Neural progenitor cell (in vitro differentiated cells): ENCODE measurements around the gene GMDS. TPM values are rescaled to one million over a fixed set of nuclear protein-coding genes. Genes with fewer than 3 reads are reported as not detected.

Experiments
- DNase-seq: peaks from one replicate; pipeline ENCODE4 v3.0.0-alpha.2; 2016; ENCODE audit warnings: low spot score
- H2AFZ ChIP-seq: fragments of 200-600 bp; sonication (generic); replicated peaks from 2 replicates; pipeline ENCODE4 v1.6.1; 2016; ENCODE audit warnings: antibody characterized with exemption
- H3F3A ChIP-seq: fragments of 200-600 bp; sonication (generic); 2 replicates; pipeline ENCODE4 v1.6.1; 2016; ENCODE audit warnings: antibody characterized with exemption, low read depth
- H3K27ac ChIP-seq: fragments of 200-600 bp; sonication (generic); 2 replicates; pipeline ENCODE4 v1.5.1; 2016; ENCODE audit warnings: mild to moderate bottlenecking
- H3K27me3 ChIP-seq: fragments of 200-600 bp; sonication (generic); 2 replicates; pipeline ENCODE4 v1.6.1; 2016; ENCODE audit warnings: mild to moderate bottlenecking, moderate library complexity
- H3K36me3 ChIP-seq: fragments of 200-600 bp; sonication (generic); 2 replicates; pipeline ENCODE4 v1.5.1; 2016
- H3K4me1 ChIP-seq: fragments of 200-600 bp; sonication (generic); 2 replicates; pipeline ENCODE4 v1.6.1; 2016; ENCODE audit warnings: mixed run types
- H3K4me2 ChIP-seq: fragments of 200-600 bp; sonication (generic); 2 replicates; pipeline ENCODE4 v1.6.1; 2016
- H3K4me3 ChIP-seq: fragments of 200-600 bp; sonication (generic); 2 replicates; pipeline ENCODE4 v1.5.1; 2016
- H3K79me2 ChIP-seq: fragments of 200-600 bp; sonication (generic); 2 replicates; pipeline ENCODE4 v1.6.1; 2016; ENCODE audit warnings: low read depth
- H3K9ac ChIP-seq: fragments of 200-600 bp; sonication (generic); 2 replicates; pipeline ENCODE4 v1.6.1; 2016
- H3K9me3 ChIP-seq: fragments of 200-600 bp; sonication (generic); 2 replicates; pipeline ENCODE4 v1.5.1; 2016; ENCODE audit warnings: low read depth
- H4K20me1 ChIP-seq: fragments of 200-600 bp; sonication (generic); 2 replicates; pipeline ENCODE4 v1.6.1; 2016; ENCODE audit warnings: low read depth
- H3K27ac Mint-ChIP-seq: 3 replicates; pipeline ENCODE4 v1.8.0; 2021; ENCODE audit warnings: mixed read lengths
- H3K27me3 Mint-ChIP-seq: 2 replicates; pipeline ENCODE4 v1.8.0; 2022; ENCODE audit warnings: low read depth, mild to moderate bottlenecking, inconsistent platforms, moderate library complexity, mixed read lengths; ENCODE audit not compliant: insufficient read depth
- H3K36me3 Mint-ChIP-seq: 3 replicates; pipeline ENCODE4 v1.8.0; 2021; ENCODE audit warnings: mixed read lengths
- H3K4me1 Mint-ChIP-seq: 3 replicates; pipeline ENCODE4 v1.8.0; 2021; ENCODE audit warnings: mixed read lengths
- H3K4me3 Mint-ChIP-seq: 3 replicates; pipeline ENCODE4 v1.8.0; 2021; ENCODE audit warnings: mild to moderate bottlenecking, moderate library complexity, mixed read lengths
- H3K9me3 Mint-ChIP-seq: 3 replicates; pipeline ENCODE4 v1.8.0; 2020; ENCODE audit warnings: mixed read lengths
- EZH2 ChIP-seq: fragments of 200-600 bp; sonication (generic); IDR thresholded peaks from 2 replicates; pipeline ENCODE4 v1.6.1; 2017; ENCODE audit warnings: antibody characterized with exemption, mild to moderate bottlenecking, moderate library complexity
- EZH2phosphoT487 ChIP-seq: fragments of 200-600 bp; sonication (generic); IDR thresholded peaks from 2 replicates; pipeline ENCODE4 v1.6.1; 2017; ENCODE audit warnings: antibody characterized with exemption
- total RNA-seq: library from RNA; depleted of rRNA; stranded (reverse); fragments of >200 nt; gene quantifications from 2 replicates; pipeline ENCODE4 v1.2.3, GENCODE V29; 2015; ENCODE audit warnings: low replicate concordance
- TF ChIP-seq, protein P1 (sequence below): fragments of 200-600 bp; sonication (generic); IDR thresholded peaks from 2 replicates; pipeline ENCODE4 v1.5.1; 2017; ENCODE audit warnings: antibody characterized with exemption, mild to moderate bottlenecking

The GMDS gene
- total RNA-seq, 1 donor from 2014 or later, result 22.6 TPM

- no peaks in the 10 kb centered on the region for H3K9me3 Mint-ChIP-seq
- H3K27me3 Mint-ChIP-seq, result no peaks in the 10 kb centered on the region
- no peak for DNase-seq
- H3K4me3 Mint-ChIP-seq, result no peak overlapping the region
- Histone ChIP-seq H2AFZ (no peak overlapping the region), H3K79me2 (no peaks in the 10 kb centered on the region), H3K9ac (no peak overlapping the region), H3F3A (peaks cover 5% of the 10 kb centered on the region), H3K36me3 (no peaks in the 10 kb centered on the region), H4K20me1 (no peaks in the 10 kb centered on the region), H3K4me2 (no peak overlapping the region), H3K4me3 (no peak overlapping the region), H3K9me3 (no peaks in the 10 kb centered on the region), H3K4me1 (peaks cover 17% of the 10 kb centered on the region), H3K27me3 (no peaks in the 10 kb centered on the region), H3K27ac (no peak overlapping the region)
- H3K36me3 Mint-ChIP-seq, result no peaks in the 10 kb centered on the region
- TF ChIP-seq, protein P1, sequence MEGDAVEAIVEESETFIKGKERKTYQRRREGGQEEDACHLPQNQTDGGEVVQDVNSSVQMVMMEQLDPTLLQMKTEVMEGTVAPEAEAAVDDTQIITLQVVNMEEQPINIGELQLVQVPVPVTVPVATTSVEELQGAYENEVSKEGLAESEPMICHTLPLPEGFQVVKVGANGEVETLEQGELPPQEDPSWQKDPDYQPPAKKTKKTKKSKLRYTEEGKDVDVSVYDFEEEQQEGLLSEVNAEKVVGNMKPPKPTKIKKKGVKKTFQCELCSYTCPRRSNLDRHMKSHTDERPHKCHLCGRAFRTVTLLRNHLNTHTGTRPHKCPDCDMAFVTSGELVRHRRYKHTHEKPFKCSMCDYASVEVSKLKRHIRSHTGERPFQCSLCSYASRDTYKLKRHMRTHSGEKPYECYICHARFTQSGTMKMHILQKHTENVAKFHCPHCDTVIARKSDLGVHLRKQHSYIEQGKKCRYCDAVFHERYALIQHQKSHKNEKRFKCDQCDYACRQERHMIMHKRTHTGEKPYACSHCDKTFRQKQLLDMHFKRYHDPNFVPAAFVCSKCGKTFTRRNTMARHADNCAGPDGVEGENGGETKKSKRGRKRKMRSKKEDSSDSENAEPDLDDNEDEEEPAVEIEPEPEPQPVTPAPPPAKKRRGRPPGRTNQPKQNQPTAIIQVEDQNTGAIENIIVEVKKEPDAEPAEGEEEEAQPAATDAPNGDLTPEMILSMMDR, result no peak
- TF ChIP-seq EZH2 (no peak), EZH2phosphoT487 (no peak)
- H3K27ac Mint-ChIP-seq, result no peak overlapping the region
- peaks cover 11% of the 10 kb centered on the region for H3K4me1 Mint-ChIP-seq
Observed at GRCh38 chr6:1911474-1911873, 333.9 kb downstream of the GMDS start.

DNA sequence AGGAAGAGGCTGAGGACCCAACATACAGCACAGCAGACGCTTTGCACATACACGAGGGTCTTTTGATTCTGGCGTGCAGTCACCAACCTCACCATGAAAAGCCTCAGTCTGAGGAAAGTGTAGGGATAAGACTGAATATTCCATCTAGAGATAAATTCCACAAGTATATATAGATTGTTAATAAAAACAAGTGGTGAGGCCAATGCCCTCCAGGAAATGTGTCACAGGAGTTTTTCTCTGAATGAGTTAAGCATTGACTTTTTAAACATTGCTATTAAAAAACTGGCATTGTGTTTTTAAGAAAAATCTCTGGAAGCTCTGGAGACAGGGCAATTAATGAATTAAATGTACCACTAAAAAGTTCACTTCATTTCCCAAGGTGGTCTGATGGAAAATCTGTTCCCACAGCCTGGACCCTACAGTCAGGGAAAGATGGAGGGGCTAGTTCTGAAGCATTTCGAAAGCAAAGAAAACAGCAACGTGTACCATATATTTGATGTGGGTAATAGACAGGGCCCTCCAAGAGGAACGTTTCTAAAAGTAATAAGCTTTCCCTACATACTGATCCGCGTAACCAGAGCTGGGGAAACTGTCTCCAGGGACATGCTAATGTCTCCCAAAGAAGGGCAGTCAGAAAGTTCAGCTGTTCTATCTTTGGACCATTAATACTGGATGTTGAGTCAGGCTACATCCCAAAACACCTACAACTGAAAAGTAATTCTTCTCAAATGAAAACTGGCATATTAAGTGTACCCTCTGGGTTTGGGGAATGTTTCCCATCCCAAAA, 334.6 kb downstream of the GMDS start:
- no peak for DNase-seq
- Mint-ChIP-seq H3K9me3 (no peaks in the 10 kb centered on the region), H3K36me3 (no peaks in the 10 kb centered on the region), H3K27me3 (no peaks in the 10 kb centered on the region), H3K4me3 (no peak overlapping the region), H3K27ac (no peak overlapping the region), H3K4me1 (peaks cover 11% of the 10 kb centered on the region)
- no peak for TF ChIP-seq EZH2
- TF ChIP-seq EZH2phosphoT487, result no peak
- TF ChIP-seq, protein P1, result no peak
- Histone ChIP-seq H2AFZ (no peak overlapping the region), H3K27ac (no peak overlapping the region), H4K20me1 (no peaks in the 10 kb centered on the region), H3K36me3 (no peaks in the 10 kb centered on the region), H3K9me3 (no peaks in the 10 kb centered on the region), H3K27me3 (no peaks in the 10 kb centered on the region), H3K4me1 (peaks cover 22% of the 10 kb centered on the region), H3K79me2 (no peaks in the 10 kb centered on the region), H3F3A (peaks cover 7% of the 10 kb centered on the region), H3K9ac (no peak overlapping the region), H3K4me2 (no peak overlapping the region), H3K4me3 (no peak overlapping the region)

DNA sequence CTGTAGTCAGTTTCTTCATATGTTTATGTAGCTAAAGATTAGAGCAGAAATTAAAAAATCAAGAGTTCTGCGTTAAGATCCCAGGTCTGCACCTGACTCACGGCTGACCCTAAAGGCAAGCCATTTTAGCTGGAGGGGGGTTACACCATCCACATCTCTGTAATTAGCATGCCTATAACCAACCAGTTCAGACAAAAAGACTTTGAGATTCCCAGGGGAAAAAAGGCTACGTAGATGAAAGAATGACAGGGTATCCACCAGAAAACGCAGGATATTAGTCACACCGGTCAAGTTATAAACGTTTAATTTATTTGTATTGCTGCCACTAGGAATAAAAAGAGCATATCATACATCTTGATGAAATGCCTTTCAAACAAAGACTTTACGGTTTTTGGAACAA, 336.6 kb downstream of the GMDS start:
- Histone ChIP-seq H3K4me1 (peaks cover 33% of the 10 kb centered on the region), H3K36me3 (no peaks in the 10 kb centered on the region), H3K9ac (no peak overlapping the region), H3K9me3 (no peaks in the 10 kb centered on the region), H3K27me3 (no peaks in the 10 kb centered on the region), H2AFZ (no peak overlapping the region), H4K20me1 (no peaks in the 10 kb centered on the region), H3K4me3 (no peak overlapping the region), H3K27ac (no peak overlapping the region), H3K79me2 (no peaks in the 10 kb centered on the region), H3F3A (peaks cover 16% of the 10 kb centered on the region), H3K4me2 (no peak overlapping the region)
- no peaks in the 10 kb centered on the region for H3K27me3 Mint-ChIP-seq
- H3K9me3 Mint-ChIP-seq, result no peaks in the 10 kb centered on the region
- H3K4me3 Mint-ChIP-seq, result peak overlapping the region; percentile 10
- no peak overlapping the region for H3K27ac Mint-ChIP-seq
- TF ChIP-seq EZH2phosphoT487 (no peak), EZH2 (no peak)
- TF ChIP-seq, protein P1, result no peak
- DNase-seq, result no peak
- H3K4me1 Mint-ChIP-seq, result peaks cover 20% of the 10 kb centered on the region
- no peaks in the 10 kb centered on the region for H3K36me3 Mint-ChIP-seq
